ENCODE data around the gene HSBP1. TPM values are rescaled to one million over a fixed set of nuclear protein-coding genes. Genes with fewer than 3 reads are reported as not detected.

Gene HSBP1
- total and polyA plus RNA-seq, 2 of the 13 experiments (the other 11 are each of a cell fraction or from before 2014, with no cell fraction given): 249 to 292 TPM

DNA sequence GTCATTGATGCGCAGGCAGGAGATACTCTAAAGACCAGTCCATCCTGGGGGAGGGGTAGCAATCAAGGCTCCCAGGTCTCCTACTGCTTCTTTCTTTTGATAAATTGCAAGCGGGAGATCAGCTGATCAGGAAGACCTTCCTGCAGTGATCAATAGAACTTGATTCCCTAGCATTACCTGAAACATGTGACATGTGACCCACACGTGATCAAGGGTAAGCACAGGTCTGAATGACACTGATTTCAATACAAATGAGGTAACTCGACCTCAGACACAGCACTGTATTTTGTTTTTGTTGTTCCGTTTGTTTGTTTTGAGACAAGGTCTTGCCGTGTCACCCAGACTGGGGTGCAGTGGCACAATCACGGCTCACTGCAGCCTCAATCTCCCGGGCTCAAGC, 51.5 kb downstream of the HSBP1 start:
- no peak for FAIRE-seq
- POLR2A ChIA-PET: no interaction called here
- Histone ChIP-seq H3K27ac (ENCODE audit: extremely low read length, insufficient read depth, low read length) (no peak overlapping the region), H3K27me3 (ENCODE audit: control insufficient read depth in 1 of 2, insufficient read depth in 2 of 2, low read length in 2 of 2) (peaks cover 0 to 48% of the 10 kb centered on the region in 2 experiments; a peak in 3 of 5 replicates), H3K36me3 (replicated peaks in 1 of 2; ENCODE audit: control insufficient read depth in 1 of 2, insufficient read depth in 2 of 2, low read length in 2 of 2) (no peaks in the 10 kb centered on the region), H3K4me1 (ENCODE audit: insufficient read depth, low read length) (no peaks in the 10 kb centered on the region), H3K9me3 (ENCODE audit: low read length) (no peaks in the 10 kb centered on the region), H3K4me2 (ENCODE audit: low read depth, low read length) (no peak overlapping the region), H4K20me1 (ENCODE audit: insufficient read depth, low read length) (no peaks in the 10 kb centered on the region), H3K79me2 (ENCODE audit: insufficient read depth, low read length) (no peaks in the 10 kb centered on the region), H2AFZ (ENCODE audit: low read length) (no peak overlapping the region), H3K9ac (ENCODE audit: insufficient read depth, low read depth, low read length) (no peak overlapping the region), H3K4me3 (replicated peaks in 1 of 3; ENCODE audit: insufficient read depth in 1 of 3, low read depth in 2 of 3, low read length in 3 of 3) (no peak overlapping the region)
- ATAC-seq: no peak
- intact Hi-C loops (cut with micrococcal nuclease; ENCODE audit: unreplicated experiment) (no loop called here), in situ Hi-C loops (cut with HindIII; ENCODE audit: extremely low pct_ligation_motif_present, low pct_unique_long_range_greater_than_20kb) (no loop called here)
- TF ChIP-seq, protein P1, sequence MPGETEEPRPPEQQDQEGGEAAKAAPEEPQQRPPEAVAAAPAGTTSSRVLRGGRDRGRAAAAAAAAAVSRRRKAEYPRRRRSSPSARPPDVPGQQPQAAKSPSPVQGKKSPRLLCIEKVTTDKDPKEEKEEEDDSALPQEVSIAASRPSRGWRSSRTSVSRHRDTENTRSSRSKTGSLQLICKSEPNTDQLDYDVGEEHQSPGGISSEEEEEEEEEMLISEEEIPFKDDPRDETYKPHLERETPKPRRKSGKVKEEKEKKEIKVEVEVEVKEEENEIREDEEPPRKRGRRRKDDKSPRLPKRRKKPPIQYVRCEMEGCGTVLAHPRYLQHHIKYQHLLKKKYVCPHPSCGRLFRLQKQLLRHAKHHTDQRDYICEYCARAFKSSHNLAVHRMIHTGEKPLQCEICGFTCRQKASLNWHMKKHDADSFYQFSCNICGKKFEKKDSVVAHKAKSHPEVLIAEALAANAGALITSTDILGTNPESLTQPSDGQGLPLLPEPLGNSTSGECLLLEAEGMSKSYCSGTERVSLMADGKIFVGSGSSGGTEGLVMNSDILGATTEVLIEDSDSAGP (CRISPR knock-in tag; IDR thresholded peaks at IDR 0.05; ENCODE audit: borderline replicate concordance): no peak
- TF ChIP-seq ZBTB38 (CRISPR knock-in tag; IDR thresholded peaks at IDR 0.05): no peak
- no peak for TF ChIP-seq POGZ (CRISPR knock-in tag; IDR thresholded peaks at IDR 0.05)
- TF ChIP-seq, protein P2, sequence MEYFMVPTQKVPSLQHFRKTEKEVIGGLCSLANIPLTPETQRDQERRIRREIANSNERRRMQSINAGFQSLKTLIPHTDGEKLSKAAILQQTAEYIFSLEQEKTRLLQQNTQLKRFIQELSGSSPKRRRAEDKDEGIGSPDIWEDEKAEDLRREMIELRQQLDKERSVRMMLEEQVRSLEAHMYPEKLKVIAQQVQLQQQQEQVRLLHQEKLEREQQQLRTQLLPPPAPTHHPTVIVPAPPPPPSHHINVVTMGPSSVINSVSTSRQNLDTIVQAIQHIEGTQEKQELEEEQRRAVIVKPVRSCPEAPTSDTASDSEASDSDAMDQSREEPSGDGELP (IDR thresholded peaks at IDR 0.05; ENCODE audit: borderline replicate concordance, low read depth): no peak
- TF ChIP-seq, protein P3, sequence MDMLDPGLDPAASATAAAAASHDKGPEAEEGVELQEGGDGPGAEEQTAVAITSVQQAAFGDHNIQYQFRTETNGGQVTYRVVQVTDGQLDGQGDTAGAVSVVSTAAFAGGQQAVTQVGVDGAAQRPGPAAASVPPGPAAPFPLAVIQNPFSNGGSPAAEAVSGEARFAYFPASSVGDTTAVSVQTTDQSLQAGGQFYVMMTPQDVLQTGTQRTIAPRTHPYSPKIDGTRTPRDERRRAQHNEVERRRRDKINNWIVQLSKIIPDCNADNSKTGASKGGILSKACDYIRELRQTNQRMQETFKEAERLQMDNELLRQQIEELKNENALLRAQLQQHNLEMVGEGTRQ (IDR thresholded peaks at IDR 0.05; ENCODE audit: low read depth, low read length): peak; percentile 69
- TF ChIP-seq, protein P3 (CRISPR knock-in tag; IDR thresholded peaks at IDR 0.05; ENCODE audit: borderline replicate concordance): no peak
- TF ChIP-seq ZNF335 (CRISPR knock-in tag; IDR thresholded peaks at IDR 0.05): no peak
- TF ChIP-seq RELA (CRISPR knock-in tag; IDR thresholded peaks at IDR 0.05): no peak
- TF ChIP-seq ATF7 (IDR thresholded peaks at IDR 0.05): no peak
- no peak for TF ChIP-seq ATF7 (CRISPR knock-in tag; IDR thresholded peaks at IDR 0.05)
- TF ChIP-seq RAD51 (IDR thresholded peaks at IDR 0.05; ENCODE audit: borderline replicate concordance): peak; percentile 46; the same call in 1 of the 2 replicates
- TF ChIP-seq, protein P4, sequence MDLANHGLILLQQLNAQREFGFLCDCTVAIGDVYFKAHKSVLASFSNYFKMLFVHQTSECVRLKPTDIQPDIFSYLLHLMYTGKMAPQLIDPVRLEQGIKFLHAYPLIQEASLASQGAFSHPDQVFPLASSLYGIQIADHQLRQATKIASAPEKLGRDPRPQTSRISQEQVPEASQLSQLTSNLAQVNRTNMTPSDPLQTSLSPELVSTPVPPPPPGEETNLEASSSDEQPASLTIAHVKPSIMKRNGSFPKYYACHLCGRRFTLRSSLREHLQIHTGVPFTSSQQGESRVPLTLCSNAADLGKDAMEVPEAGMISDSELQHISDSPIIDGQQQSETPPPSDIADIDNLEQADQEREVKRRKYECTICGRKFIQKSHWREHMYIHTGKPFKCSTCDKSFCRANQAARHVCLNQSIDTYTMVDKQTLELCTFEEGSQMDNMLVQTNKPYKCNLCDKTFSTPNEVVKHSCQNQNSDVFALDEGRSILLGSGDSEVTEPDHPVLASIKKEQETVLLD (CRISPR knock-in tag; IDR thresholded peaks at IDR 0.05; ENCODE audit: low read depth): no peak
- no peak for TF ChIP-seq MLLT10 (CRISPR knock-in tag; IDR thresholded peaks at IDR 0.05)
- TF ChIP-seq, protein P5, sequence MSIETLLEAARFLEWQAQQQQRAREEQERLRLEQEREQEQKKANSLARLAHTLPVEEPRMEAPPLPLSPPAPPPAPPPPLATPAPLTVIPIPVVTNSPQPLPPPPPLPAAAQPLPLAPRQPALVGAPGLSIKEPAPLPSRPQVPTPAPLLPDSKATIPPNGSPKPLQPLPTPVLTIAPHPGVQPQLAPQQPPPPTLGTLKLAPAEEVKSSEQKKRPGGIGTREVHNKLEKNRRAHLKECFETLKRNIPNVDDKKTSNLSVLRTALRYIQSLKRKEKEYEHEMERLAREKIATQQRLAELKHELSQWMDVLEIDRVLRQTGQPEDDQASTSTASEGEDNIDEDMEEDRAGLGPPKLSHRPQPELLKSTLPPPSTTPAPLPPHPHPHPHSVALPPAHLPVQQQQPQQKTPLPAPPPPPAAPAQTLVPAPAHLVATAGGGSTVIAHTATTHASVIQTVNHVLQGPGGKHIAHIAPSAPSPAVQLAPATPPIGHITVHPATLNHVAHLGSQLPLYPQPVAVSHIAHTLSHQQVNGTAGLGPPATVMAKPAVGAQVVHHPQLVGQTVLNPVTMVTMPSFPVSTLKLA (IDR thresholded peaks at IDR 0.05): peak; percentile 81
- TF ChIP-seq ZMYM2 (CRISPR knock-in tag; IDR thresholded peaks at IDR 0.05): no peak
- TF ChIP-seq SP5 (CRISPR knock-in tag; IDR thresholded peaks at IDR 0.05; ENCODE audit: borderline replicate concordance, low read depth): no peak
- BruUV-seq (replicated peaks): no TSS peak
- CTCF ChIA-PET (ENCODE audit: low intra/inter-chr PET ratio, low total read pairs): no interaction called here
- WGBS (ENCODE audit: low lambda C conversion rate): 16% methylated on average over 8 of the region's 8 CpGs
- no peak for DNase-seq (ENCODE audit: low spot score)
